Measurements from ENCODE around the gene ASIC2.

The ASIC2 gene

GRCh38 chr17:33214996-33215395 lies 78.1 kb downstream of the ASIC2 start:
- Histone ChIP-seq H3K9me3 (ENCODE audit: control insufficient read depth, insufficient read depth, low read length) (no peaks in the 10 kb centered on the region), H3K4me3 (ENCODE audit: low read depth, low read length) (no peak overlapping the region), H3K27me3 (ENCODE audit: control insufficient read depth, insufficient read depth, low read length) (peaks cover 4% of the 10 kb centered on the region), H3K9ac (ENCODE audit: low read depth, low read length) (no peak overlapping the region), H3K4me1 (ENCODE audit: control insufficient read depth, insufficient read depth, low read length) (no peaks in the 10 kb centered on the region), H3K36me3 (ENCODE audit: control insufficient read depth, insufficient read depth, low read length) (no peaks in the 10 kb centered on the region)

DNA sequence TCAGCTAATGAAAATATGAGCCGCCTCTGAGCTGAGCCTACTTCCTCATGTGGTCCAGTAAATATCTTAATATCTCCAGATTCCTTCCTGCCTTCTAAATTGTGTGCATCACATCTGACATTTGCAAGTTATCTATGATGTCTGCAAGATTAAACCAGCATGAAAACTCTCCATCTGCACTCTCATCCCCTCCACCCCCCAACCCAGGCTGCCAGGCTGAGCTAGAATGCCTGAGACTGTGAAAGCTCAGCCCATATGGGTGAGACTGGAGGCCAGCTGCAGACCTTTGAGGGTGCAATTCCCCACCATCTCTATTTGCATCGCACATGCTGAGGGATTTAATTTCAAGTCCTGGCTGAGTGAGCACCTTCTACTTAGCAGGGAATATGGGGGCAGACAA lies 82.8 kb downstream of the ASIC2 start:
- no peaks in the 10 kb centered on the region for H3K36me3 ChIP-seq (ENCODE audit: control insufficient read depth, insufficient read depth, low read length)
- H3K9me3 ChIP-seq (ENCODE audit: control insufficient read depth, insufficient read depth, low read length): no peaks in the 10 kb centered on the region
- peaks cover 2% of the 10 kb centered on the region for H3K27me3 ChIP-seq (ENCODE audit: control insufficient read depth, insufficient read depth, low read length)
- no peaks in the 10 kb centered on the region for H3K4me1 ChIP-seq (ENCODE audit: control insufficient read depth, insufficient read depth, low read length)
- no peak overlapping the region for H3K9ac ChIP-seq (ENCODE audit: low read depth, low read length)
- no peak overlapping the region for H3K4me3 ChIP-seq (ENCODE audit: low read depth, low read length)

GRCh38 chr17:33209671-33210070 lies 83.4 kb downstream of the ASIC2 start:
- Histone ChIP-seq H3K9ac (ENCODE audit: low read depth, low read length) (no peak overlapping the region), H3K4me3 (ENCODE audit: low read depth, low read length) (no peak overlapping the region), H3K36me3 (ENCODE audit: control insufficient read depth, insufficient read depth, low read length) (no peaks in the 10 kb centered on the region), H3K9me3 (ENCODE audit: control insufficient read depth, insufficient read depth, low read length) (no peaks in the 10 kb centered on the region), H3K27me3 (ENCODE audit: control insufficient read depth, insufficient read depth, low read length) (no peaks in the 10 kb centered on the region), H3K4me1 (ENCODE audit: control insufficient read depth, insufficient read depth, low read length) (no peaks in the 10 kb centered on the region)

DNA sequence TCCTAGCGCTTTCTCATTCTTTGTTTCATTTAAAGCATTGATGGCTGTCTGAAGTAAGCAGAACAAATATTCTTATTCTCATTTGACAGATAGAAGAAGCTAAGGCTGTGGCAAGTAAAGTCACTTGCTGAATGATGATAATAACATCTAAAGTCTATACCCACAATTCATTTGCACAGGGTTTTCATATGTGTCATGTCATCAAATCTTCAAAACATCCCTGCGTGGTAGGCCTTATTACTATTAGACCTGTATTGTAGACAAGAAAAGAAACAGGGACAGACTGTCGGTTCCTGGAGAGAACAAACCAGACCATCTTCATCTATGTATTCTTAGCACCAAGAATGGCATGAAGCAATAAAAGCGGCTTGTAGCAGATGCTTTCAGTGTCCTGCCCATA lies 85.9 kb downstream of the ASIC2 start:
- Histone ChIP-seq H3K4me1 (ENCODE audit: control insufficient read depth, insufficient read depth, low read length) (no peaks in the 10 kb centered on the region), H3K9ac (ENCODE audit: low read depth, low read length) (no peak overlapping the region), H3K27me3 (ENCODE audit: control insufficient read depth, insufficient read depth, low read length) (no peaks in the 10 kb centered on the region), H3K4me3 (ENCODE audit: low read depth, low read length) (no peak overlapping the region), H3K36me3 (ENCODE audit: control insufficient read depth, insufficient read depth, low read length) (no peaks in the 10 kb centered on the region), H3K9me3 (ENCODE audit: control insufficient read depth, insufficient read depth, low read length) (no peaks in the 10 kb centered on the region)

DNA sequence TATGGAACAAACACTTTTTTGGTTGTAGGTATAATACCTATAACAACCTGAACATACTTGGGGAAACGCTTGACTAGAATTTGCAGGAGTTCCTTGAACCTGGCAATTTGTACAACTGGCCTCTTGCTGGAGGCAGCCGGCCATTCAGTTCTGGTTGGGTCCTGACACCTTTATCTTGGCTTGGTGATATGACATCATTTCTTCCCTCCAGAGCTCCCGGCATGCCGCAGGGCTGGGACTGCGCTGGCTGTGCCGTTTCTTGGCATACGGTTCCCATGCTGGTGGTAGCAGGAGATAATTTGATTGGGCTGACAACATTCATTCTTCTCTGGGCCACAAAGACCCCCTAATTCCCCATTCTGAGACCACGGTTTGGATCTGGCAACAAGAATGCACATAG lies 87.5 kb downstream of the ASIC2 start:
- Histone ChIP-seq H3K36me3 (ENCODE audit: control insufficient read depth, insufficient read depth, low read length) (no peaks in the 10 kb centered on the region), H3K27me3 (ENCODE audit: control insufficient read depth, insufficient read depth, low read length) (no peaks in the 10 kb centered on the region), H3K4me1 (ENCODE audit: control insufficient read depth, insufficient read depth, low read length) (no peaks in the 10 kb centered on the region), H3K9ac (ENCODE audit: low read depth, low read length) (no peak overlapping the region), H3K9me3 (ENCODE audit: control insufficient read depth, insufficient read depth, low read length) (no peaks in the 10 kb centered on the region), H3K4me3 (ENCODE audit: low read depth, low read length) (no peak overlapping the region)

- no peaks in the 10 kb centered on the region for H3K9me3 ChIP-seq (ENCODE audit: control insufficient read depth, insufficient read depth, low read length)
- peaks cover 6% of the 10 kb centered on the region for H3K27me3 ChIP-seq (ENCODE audit: control insufficient read depth, insufficient read depth, low read length)
- no peak overlapping the region for H3K4me3 ChIP-seq (ENCODE audit: low read depth, low read length)
- H3K9ac ChIP-seq (ENCODE audit: low read depth, low read length): no peak overlapping the region
- H3K4me1 ChIP-seq (ENCODE audit: control insufficient read depth, insufficient read depth, low read length): no peaks in the 10 kb centered on the region
- H3K36me3 ChIP-seq (ENCODE audit: control insufficient read depth, insufficient read depth, low read length): no peaks in the 10 kb centered on the region
Observed at GRCh38 chr17:33204701-33205100, 88.4 kb downstream of the ASIC2 start.

GRCh38 chr17:33204156-33204555 lies 88.9 kb downstream of the ASIC2 start:
- Histone ChIP-seq H3K4me1 (ENCODE audit: control insufficient read depth, insufficient read depth, low read length) (no peaks in the 10 kb centered on the region), H3K9ac (ENCODE audit: low read depth, low read length) (no peak overlapping the region), H3K9me3 (ENCODE audit: control insufficient read depth, insufficient read depth, low read length) (no peaks in the 10 kb centered on the region), H3K27me3 (ENCODE audit: control insufficient read depth, insufficient read depth, low read length) (peaks cover 12% of the 10 kb centered on the region), H3K4me3 (ENCODE audit: low read depth, low read length) (no peak overlapping the region), H3K36me3 (ENCODE audit: control insufficient read depth, insufficient read depth, low read length) (no peaks in the 10 kb centered on the region)

DNA sequence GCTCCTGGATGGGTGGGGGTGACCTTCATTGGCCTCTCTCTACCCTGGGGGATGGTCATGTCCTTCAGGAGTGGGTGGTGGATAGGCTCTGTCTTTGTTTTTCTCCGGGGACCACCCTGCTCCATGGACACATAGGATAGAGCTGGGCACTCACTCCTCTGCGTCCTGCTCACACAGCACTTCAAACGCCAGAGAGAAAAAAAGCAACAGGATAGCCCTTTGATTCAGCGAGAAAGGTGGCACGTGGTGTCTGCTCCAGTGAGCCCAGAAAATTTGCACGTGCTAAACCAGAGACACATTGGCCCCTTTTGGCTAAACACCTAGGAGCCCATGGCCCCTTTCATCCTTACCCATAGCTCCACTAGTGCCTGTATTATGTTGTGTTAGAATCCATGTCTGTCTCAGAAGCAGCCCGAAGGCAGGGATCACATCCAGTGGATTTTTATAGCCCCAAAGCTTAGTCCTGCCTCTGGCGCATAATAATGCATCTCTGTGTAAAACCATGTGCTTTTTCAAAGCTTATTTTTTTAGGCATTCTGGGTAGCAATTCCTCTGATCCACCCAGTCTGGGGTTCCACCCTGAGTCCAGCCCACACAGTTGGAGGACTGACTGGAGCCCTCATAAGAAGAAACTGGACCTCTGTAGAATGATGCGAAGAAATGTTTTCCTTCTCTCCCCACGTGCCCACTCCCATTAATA lies 90.1 kb downstream of the ASIC2 start:
- H3K36me3 ChIP-seq (ENCODE audit: control insufficient read depth, insufficient read depth, low read length): no peaks in the 10 kb centered on the region
- H3K9me3 ChIP-seq (ENCODE audit: control insufficient read depth, insufficient read depth, low read length): no peaks in the 10 kb centered on the region
- H3K4me3 ChIP-seq (ENCODE audit: low read depth, low read length): no peak overlapping the region
- no peaks in the 10 kb centered on the region for H3K4me1 ChIP-seq (ENCODE audit: control insufficient read depth, insufficient read depth, low read length)
- peaks cover 20% of the 10 kb centered on the region for H3K27me3 ChIP-seq (ENCODE audit: control insufficient read depth, insufficient read depth, low read length)
- H3K9ac ChIP-seq (ENCODE audit: low read depth, low read length): no peak overlapping the region

- Histone ChIP-seq H3K4me1 (ENCODE audit: control insufficient read depth, insufficient read depth, low read length) (no peaks in the 10 kb centered on the region), H3K9me3 (ENCODE audit: control insufficient read depth, insufficient read depth, low read length) (no peaks in the 10 kb centered on the region), H3K36me3 (ENCODE audit: control insufficient read depth, insufficient read depth, low read length) (no peaks in the 10 kb centered on the region), H3K9ac (ENCODE audit: low read depth, low read length) (no peak overlapping the region), H3K27me3 (ENCODE audit: control insufficient read depth, insufficient read depth, low read length) (peaks cover 25% of the 10 kb centered on the region), H3K4me3 (ENCODE audit: low read depth, low read length) (no peak overlapping the region)
Observed at GRCh38 chr17:33202021-33202420, 91.1 kb downstream of the ASIC2 start.

GRCh38 chr17:33201283-33201682 lies 91.8 kb downstream of the ASIC2 start:
- no peak overlapping the region for H3K4me3 ChIP-seq (ENCODE audit: low read depth, low read length)
- no peaks in the 10 kb centered on the region for H3K4me1 ChIP-seq (ENCODE audit: control insufficient read depth, insufficient read depth, low read length)
- no peak overlapping the region for H3K9ac ChIP-seq (ENCODE audit: low read depth, low read length)
- H3K36me3 ChIP-seq (ENCODE audit: control insufficient read depth, insufficient read depth, low read length): no peaks in the 10 kb centered on the region
- H3K9me3 ChIP-seq (ENCODE audit: control insufficient read depth, insufficient read depth, low read length): no peaks in the 10 kb centered on the region
- H3K27me3 ChIP-seq (ENCODE audit: control insufficient read depth, insufficient read depth, low read length): peaks cover 32% of the 10 kb centered on the region

GRCh38 chr17:33200587-33200986 lies 92.5 kb downstream of the ASIC2 start:
- H3K27me3 ChIP-seq (ENCODE audit: control insufficient read depth, insufficient read depth, low read length): peaks cover 39% of the 10 kb centered on the region
- H3K9ac ChIP-seq (ENCODE audit: low read depth, low read length): no peak overlapping the region
- no peaks in the 10 kb centered on the region for H3K36me3 ChIP-seq (ENCODE audit: control insufficient read depth, insufficient read depth, low read length)
- H3K9me3 ChIP-seq (ENCODE audit: control insufficient read depth, insufficient read depth, low read length): no peaks in the 10 kb centered on the region
- no peak overlapping the region for H3K4me3 ChIP-seq (ENCODE audit: low read depth, low read length)
- H3K4me1 ChIP-seq (ENCODE audit: control insufficient read depth, insufficient read depth, low read length): no peaks in the 10 kb centered on the region

DNA sequence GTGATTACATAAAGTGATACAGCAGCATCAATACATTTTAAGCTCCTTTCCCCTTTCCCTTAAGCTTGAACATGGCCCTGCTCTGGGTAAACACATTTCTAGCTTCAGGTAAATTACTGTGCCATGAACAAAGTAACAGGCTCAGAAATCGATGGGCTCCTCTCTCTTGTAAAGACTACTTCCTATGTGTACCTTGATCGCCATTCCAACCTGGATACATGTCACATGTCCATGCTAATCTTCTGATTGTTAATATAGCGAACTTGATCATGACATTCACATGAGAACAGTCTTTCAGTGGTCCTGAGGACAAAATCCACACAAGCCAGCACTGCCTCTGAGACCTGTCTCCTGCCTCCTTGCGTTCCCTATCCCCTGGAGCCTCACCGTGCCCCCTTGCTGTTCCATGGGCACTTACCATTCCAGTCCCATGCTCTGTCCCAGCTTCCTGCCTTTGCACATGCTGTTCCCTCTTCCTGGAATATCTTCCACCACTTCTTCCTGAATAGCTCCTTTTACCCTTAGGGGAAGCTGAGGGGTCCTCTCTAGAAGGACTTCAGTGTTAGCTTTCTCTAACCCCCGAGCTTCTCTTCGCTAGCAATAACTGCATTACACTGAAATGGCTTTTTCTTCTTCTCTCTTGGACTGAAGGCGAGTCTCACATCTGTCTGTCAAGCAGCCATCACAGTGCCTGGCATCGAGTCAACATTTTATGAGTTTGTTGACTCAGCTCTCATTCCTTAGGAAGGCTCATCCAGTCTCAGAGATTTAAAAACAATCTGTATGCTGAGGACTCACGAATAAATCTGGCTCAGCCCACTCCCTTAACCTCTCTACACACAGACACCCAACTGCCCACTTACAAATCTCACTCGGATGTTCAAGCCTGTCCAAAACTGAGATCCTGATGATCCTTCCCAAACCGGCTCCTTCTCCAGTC lies 93.3 kb downstream of the ASIC2 start:
- Histone ChIP-seq H3K27me3 (ENCODE audit: control insufficient read depth, insufficient read depth, low read length) (peaks cover 47% of the 10 kb centered on the region), H3K9me3 (ENCODE audit: control insufficient read depth, insufficient read depth, low read length) (no peaks in the 10 kb centered on the region), H3K4me3 (ENCODE audit: low read depth, low read length) (no peak overlapping the region), H3K36me3 (ENCODE audit: control insufficient read depth, insufficient read depth, low read length) (no peaks in the 10 kb centered on the region), H3K9ac (ENCODE audit: low read depth, low read length) (no peak overlapping the region), H3K4me1 (ENCODE audit: control insufficient read depth, insufficient read depth, low read length) (no peaks in the 10 kb centered on the region)
